T-helper 17 cell (primary cell): Measurements from ENCODE around the gene ZNF438. TPM values are rescaled to one million over a fixed set of nuclear protein-coding genes. Genes with fewer than 3 reads are reported as not detected.
A peak's percentile ranks its signal among the peaks of the same experiment; 100 is the strongest.
"Not testable (repeated sequence)": the region's sequence is repeated elsewhere in the genome, so short reads cannot be mapped to it uniquely, and the experiment has no call there.

Experiments used
- ATAC-seq: fragments of 150-1000 bp; cut with Tn5 transposase; 2 replicates; pipeline ENCODE4 v1.10.0; 2021; ENCODE audit warnings: mild to moderate bottlenecking, moderate library complexity
- DNase-seq, 3 donors: peaks; one replicate each; pipeline versions ENCODE4 v3.0.0 to v3.0.0-alpha.2; 2020 to 2021
- H3K9me3 ChIP-seq: one replicate; pipeline ENCODE4 v1.7.0; 2013; ENCODE audit warnings: low read length, mild to moderate bottlenecking; ENCODE audit not compliant: control insufficient read depth, poor library complexity, severe bottlenecking
- H3K27ac Mint-ChIP-seq: one replicate; pipeline ENCODE4 v1.8.0; 2022; ENCODE audit warnings: mild to moderate bottlenecking, moderate library complexity, mixed read lengths
- H3K27me3 Mint-ChIP-seq: one replicate; pipeline ENCODE4 v1.8.0; 2022; ENCODE audit warnings: mixed read lengths
- H3K36me3 Mint-ChIP-seq: one replicate; pipeline ENCODE4 v1.8.0; 2022; ENCODE audit warnings: low read depth, mixed read lengths
- H3K4me1 Mint-ChIP-seq: one replicate; pipeline ENCODE4 v1.8.0; 2022; ENCODE audit warnings: mild to moderate bottlenecking, mixed read lengths
- H3K4me3 Mint-ChIP-seq: one replicate; pipeline ENCODE4 v1.8.0; 2022; ENCODE audit warnings: mild to moderate bottlenecking, moderate library complexity, mixed read lengths
- total RNA-seq, 4 donors: library from RNA in 2 of 4; stranded (reverse) in 2 of 4; gene quantifications; one replicate each; pipeline ENCODE4 v1.2.3 and lab custom pipeline; 2022 to 2026

The ZNF438 gene
- total RNA-seq, 2 donors from 2014 or later, result 3.1 to 3.7 TPM

- Mint-ChIP-seq H3K27me3 (peaks cover 4% of the 10 kb centered on the region), H3K4me3 (no peak overlapping the region), H3K27ac (no peak overlapping the region), H3K36me3 (peaks cover 3% of the 10 kb centered on the region), H3K4me1 (peaks cover 5% of the 10 kb centered on the region)
- ATAC-seq (no peak), DNase-seq (no peak)
- H3K9me3 ChIP-seq, result no peaks in the 10 kb centered on the region
These were observed 224.8 kb downstream of the ZNF438 start for GRCh38 chr10:30806850-30807249.

GRCh38 chr10:30805061-30805460, 226.6 kb downstream of the ZNF438 start:
- no peaks in the 10 kb centered on the region for H3K9me3 ChIP-seq
- DNase-seq (no peak), ATAC-seq (no peak)
- peaks cover 3% of the 10 kb centered on the region for H3K36me3 Mint-ChIP-seq
- H3K4me3 Mint-ChIP-seq, result no peak overlapping the region
- H3K27me3 Mint-ChIP-seq, result peaks cover 10% of the 10 kb centered on the region
- H3K27ac Mint-ChIP-seq, result no peak overlapping the region
- H3K4me1 Mint-ChIP-seq, result peaks cover 8% of the 10 kb centered on the region

GRCh38 chr10:30804478-30805055, 227.1 kb downstream of the ZNF438 start:
- H3K27me3 Mint-ChIP-seq, result peaks cover 10% of the 10 kb centered on the region
- peaks cover 3% of the 10 kb centered on the region for H3K36me3 Mint-ChIP-seq
- peaks cover 8% of the 10 kb centered on the region for H3K4me1 Mint-ChIP-seq
- DNase-seq (no peak), ATAC-seq (no peak)
- H3K9me3 ChIP-seq, result no peaks in the 10 kb centered on the region
- H3K4me3 Mint-ChIP-seq, result no peak overlapping the region
- no peak overlapping the region for H3K27ac Mint-ChIP-seq

GRCh38 chr10:30803892-30804322, 227.8 kb downstream of the ZNF438 start:
- DNase-seq, result no peak
- Mint-ChIP-seq H3K36me3 (peaks cover 3% of the 10 kb centered on the region), H3K4me3 (no peak overlapping the region), H3K4me1 (peaks cover 8% of the 10 kb centered on the region), H3K27me3 (peaks cover 10% of the 10 kb centered on the region), H3K27ac (no peak overlapping the region)
- no peaks in the 10 kb centered on the region for H3K9me3 ChIP-seq
- no peak for ATAC-seq

GRCh38 chr10:30803058-30803457, 228.6 kb downstream of the ZNF438 start:
- Mint-ChIP-seq H3K36me3 (peaks cover 3% of the 10 kb centered on the region), H3K27me3 (peaks cover 10% of the 10 kb centered on the region), H3K4me1 (peaks cover 8% of the 10 kb centered on the region), H3K4me3 (no peak overlapping the region), H3K27ac (no peak overlapping the region)
- no peaks in the 10 kb centered on the region for H3K9me3 ChIP-seq
- ATAC-seq, result no peak
- no peak for DNase-seq

- DNase-seq (no peak), ATAC-seq (no peak)
- Mint-ChIP-seq H3K36me3 (peaks cover 4% of the 10 kb centered on the region), H3K27me3 (peaks cover 10% of the 10 kb centered on the region), H3K4me3 (no peak overlapping the region), H3K27ac (no peak overlapping the region), H3K4me1 (peaks cover 8% of the 10 kb centered on the region)
- H3K9me3 ChIP-seq, result no peaks in the 10 kb centered on the region
These were observed 231.3 kb downstream of the ZNF438 start for GRCh38 chr10:30800368-30800767.

- peaks cover 4% of the 10 kb centered on the region for H3K4me1 Mint-ChIP-seq
- no peaks in the 10 kb centered on the region for H3K9me3 ChIP-seq
- peaks cover 2% of the 10 kb centered on the region for H3K36me3 Mint-ChIP-seq
- no peak overlapping the region for H3K27ac Mint-ChIP-seq
- no peak overlapping the region for H3K4me3 Mint-ChIP-seq
- ATAC-seq (no peak), DNase-seq (no peak)
- peaks cover 6% of the 10 kb centered on the region for H3K27me3 Mint-ChIP-seq
These were observed 232.9 kb downstream of the ZNF438 start for GRCh38 chr10:30798646-30799185.

GRCh38 chr10:30795024-30795423, 236.6 kb downstream of the ZNF438 start:
- ATAC-seq, H3K9me3 ChIP-seq, H3K36me3 Mint-ChIP-seq, DNase-seq, H3K4me3 Mint-ChIP-seq, H3K27me3 Mint-ChIP-seq: not testable (repeated sequence)
- Mint-ChIP-seq H3K4me1 (peaks cover 15% of the 10 kb centered on the region), H3K27ac (peak overlapping the region; percentile 10)
